ENCODE data around the gene FRMD1. TPM values are rescaled to one million over a fixed set of nuclear protein-coding genes. Genes with fewer than 3 reads are reported as not detected.

Gene FRMD1
- total RNA-seq, 4 donors from 2014 or later: 0.13 TPM; not detected in 3

DNA sequence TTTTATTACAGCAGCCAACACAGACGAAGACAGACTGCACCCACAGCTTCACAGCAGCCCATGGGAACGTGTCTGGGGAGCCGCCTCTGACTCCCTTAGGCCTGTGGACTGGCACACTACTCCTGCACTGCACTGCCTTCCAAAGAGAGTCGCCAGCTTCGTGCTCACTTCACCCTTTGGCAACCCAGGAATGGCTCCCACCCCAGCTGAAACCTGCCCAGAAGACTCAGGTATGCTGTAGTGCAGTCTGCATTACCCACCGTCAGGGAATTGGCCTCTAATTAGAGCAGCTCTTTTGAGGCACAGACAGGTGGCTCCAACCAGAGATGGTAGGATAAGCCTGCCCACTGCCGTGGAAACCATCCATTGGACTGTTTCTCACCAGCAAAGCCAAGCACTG, 39.9 kb upstream of the FRMD1 start:
- H3K27ac ChIP-seq: no peak overlapping the region
- 85 to 94% methylated on average over 7 of the region's 7 CpGs for WGBS, 2 donors
- no peaks in the 10 kb centered on the region for H3K4me1 ChIP-seq
- TF ChIP-seq POLR2A (IDR thresholded peaks at IDR 0.05) (no peak), CTCF (IDR thresholded peaks at IDR 0.05) (no peak)
- no peak overlapping the region for H3K4me3 ChIP-seq (replicated peaks in 1 of 3)
- intact Hi-C loops (cut with DNase I): no loop called here
- DNase-seq: no peak
- H3K27me3 ChIP-seq: no peaks in the 10 kb centered on the region
- H3K9me3 ChIP-seq: no peaks in the 10 kb centered on the region
- H3K36me3 ChIP-seq: no peaks in the 10 kb centered on the region

DNA sequence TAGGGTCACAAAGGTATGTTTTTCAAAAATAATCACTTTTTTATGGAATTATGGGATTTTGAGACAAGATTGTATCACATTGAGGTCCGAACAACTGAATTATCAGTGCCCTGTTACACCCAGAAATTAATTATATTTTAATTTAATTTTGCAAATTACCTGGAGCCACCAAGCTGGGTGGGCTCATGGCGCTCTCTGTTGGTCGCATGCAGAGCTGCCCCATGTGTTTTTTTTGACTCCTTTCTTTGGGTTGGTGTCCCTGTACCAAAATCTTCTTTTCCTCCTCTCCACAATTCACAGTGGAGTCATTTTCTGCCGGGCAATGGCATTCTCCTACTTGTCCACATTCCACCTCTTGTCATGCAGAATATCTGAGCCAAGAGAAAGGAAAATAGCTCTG, 38.9 kb upstream of the FRMD1 start:
- Histone ChIP-seq H3K36me3 (no peaks in the 10 kb centered on the region), H3K4me3 (replicated peaks in 1 of 3) (no peak overlapping the region), H3K9me3 (no peaks in the 10 kb centered on the region), H3K27ac (no peak overlapping the region), H3K4me1 (no peaks in the 10 kb centered on the region), H3K27me3 (no peaks in the 10 kb centered on the region)
- DNase-seq: no peak
- TF ChIP-seq CTCF (IDR thresholded peaks at IDR 0.05): no peak
- TF ChIP-seq POLR2A (IDR thresholded peaks at IDR 0.05): no peak
- WGBS, 2 donors: 57 to 66% methylated on average over 4 of the region's 4 CpGs
- intact Hi-C loops (cut with DNase I): no loop called here

GRCh38 chr6:168116975-168117899, 38.2 kb upstream of the FRMD1 start:
- H3K27ac ChIP-seq: no peak overlapping the region
- no peak for TF ChIP-seq POLR2A (IDR thresholded peaks at IDR 0.05)
- TF ChIP-seq CTCF (IDR thresholded peaks at IDR 0.05): no peak
- WGBS, 2 donors: 80 to 81% methylated on average over 26 of the region's 26 CpGs
- H3K4me3 ChIP-seq (replicated peaks in 1 of 3): no peak overlapping the region
- no peaks in the 10 kb centered on the region for H3K9me3 ChIP-seq
- DNase-seq: no peak
- H3K4me1 ChIP-seq: no peaks in the 10 kb centered on the region
- intact Hi-C loops (cut with DNase I): no loop called here
- H3K27me3 ChIP-seq: no peaks in the 10 kb centered on the region
- H3K36me3 ChIP-seq: no peaks in the 10 kb centered on the region

GRCh38 chr6:168116438-168116974, 37.5 kb upstream of the FRMD1 start:
- no peak overlapping the region for H3K27ac ChIP-seq
- DNase-seq: no peak
- H3K9me3 ChIP-seq: no peaks in the 10 kb centered on the region
- H3K4me3 ChIP-seq (replicated peaks in 1 of 3): no peak overlapping the region
- H3K36me3 ChIP-seq: no peaks in the 10 kb centered on the region
- no peaks in the 10 kb centered on the region for H3K27me3 ChIP-seq
- 90 to 95% methylated on average over 11 of the region's 11 CpGs for WGBS, 2 donors
- intact Hi-C loops (cut with DNase I): no loop called here
- TF ChIP-seq CTCF (IDR thresholded peaks at IDR 0.05): no peak
- no peak for TF ChIP-seq POLR2A (IDR thresholded peaks at IDR 0.05)
- H3K4me1 ChIP-seq: no peaks in the 10 kb centered on the region
